ENCODE results near the gene RTEL1.
"Not testable (repeated sequence)": the region's sequence is repeated elsewhere in the genome, so short reads cannot be mapped to it uniquely, and the experiment has no call there.

RTEL1 gene

DNA sequence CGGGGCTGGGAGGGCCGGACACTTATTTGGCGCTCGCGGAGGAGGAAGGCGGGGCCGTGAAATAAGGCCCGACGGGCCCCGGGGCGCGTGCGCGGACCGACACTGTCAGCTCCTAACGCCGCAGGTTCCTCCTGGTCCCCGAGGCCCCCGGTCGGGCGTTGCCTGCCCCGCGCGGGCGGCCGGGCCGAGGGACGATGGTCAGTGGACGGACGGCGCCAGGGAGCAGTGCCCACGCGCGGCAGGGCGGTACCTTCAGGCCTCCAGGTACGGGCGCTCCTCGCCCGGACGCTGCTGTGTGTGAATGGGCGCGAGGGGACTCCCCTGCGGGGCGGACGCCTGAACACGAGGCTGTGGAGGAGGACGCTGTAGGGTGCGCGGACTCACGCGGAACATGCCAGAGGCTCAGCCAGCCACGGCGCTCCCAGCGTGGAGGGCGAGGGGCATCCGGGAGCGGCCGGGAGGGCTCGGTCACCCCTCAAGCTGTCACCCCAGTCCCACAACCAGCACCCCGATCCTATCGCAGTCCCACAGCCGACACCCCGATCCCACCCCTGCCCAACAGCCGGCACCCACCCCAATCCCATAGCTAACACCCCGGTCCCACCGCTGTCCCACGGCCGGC is 30.9 kb upstream of the RTEL1 start:
- DNase-seq (ENCODE audit: low read depth): peak; percentile 93

DNA sequence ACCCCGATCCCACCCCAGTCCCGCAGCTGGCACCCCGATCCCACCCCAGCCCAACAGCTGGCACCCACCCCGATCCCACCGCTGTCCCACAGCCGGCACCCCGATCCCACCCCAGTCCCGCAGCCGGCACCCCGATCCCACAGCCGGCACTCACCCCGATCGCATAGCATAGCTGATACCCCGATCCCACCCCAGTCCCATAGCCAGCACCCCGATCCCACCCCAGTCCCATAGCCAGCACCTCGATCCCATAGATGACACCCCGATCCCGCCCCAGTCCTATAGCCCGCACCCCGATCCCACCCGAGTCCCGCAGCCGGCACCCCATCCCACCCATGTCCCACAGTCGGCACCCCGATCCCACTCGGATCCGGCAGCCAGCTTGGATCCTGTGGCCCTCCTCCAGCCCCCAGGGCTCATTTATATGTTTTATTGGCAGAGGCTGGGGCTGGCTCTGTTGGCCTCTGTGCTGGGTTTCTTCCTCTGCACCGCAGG is 30.3 kb upstream of the RTEL1 start:
- DNase-seq (ENCODE audit: low read depth): no peak

DNA sequence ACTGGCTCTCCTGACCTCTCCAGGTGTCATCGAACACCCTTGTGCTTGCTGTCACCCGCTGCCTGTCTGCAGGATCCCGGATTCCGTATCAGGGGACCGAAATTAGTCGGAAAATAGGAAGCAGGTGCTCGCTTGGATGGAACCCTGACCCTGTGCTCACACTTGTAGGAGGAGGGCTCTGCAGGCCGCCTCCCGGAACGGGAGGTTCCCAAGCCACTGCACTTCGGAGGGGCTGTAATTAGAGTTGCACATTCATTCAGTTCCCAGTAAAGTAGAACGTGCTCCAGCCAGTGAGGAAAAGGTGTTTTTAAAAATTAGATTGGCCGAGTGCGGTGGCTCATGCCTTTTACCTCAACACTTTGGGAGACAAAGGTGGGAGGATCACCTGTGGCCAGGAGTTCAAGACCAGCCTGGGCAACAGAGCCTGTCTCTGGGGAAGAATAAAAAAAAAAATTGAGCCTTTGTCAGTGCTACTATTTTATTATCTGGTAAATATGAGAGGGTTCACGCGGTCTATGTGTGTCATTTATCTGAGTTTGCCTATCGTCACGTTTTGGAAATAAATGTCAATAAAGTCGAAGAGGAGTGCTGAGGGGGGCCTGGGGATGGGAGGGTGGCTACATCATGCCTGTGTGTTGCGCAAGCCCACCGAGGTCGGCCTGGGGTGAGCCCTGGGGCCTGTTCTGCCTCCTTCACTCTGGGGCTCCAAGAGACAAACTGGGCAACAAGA is 29.7 kb upstream of the RTEL1 start:
- peak; percentile 73 for DNase-seq (ENCODE audit: low read depth)

DNA sequence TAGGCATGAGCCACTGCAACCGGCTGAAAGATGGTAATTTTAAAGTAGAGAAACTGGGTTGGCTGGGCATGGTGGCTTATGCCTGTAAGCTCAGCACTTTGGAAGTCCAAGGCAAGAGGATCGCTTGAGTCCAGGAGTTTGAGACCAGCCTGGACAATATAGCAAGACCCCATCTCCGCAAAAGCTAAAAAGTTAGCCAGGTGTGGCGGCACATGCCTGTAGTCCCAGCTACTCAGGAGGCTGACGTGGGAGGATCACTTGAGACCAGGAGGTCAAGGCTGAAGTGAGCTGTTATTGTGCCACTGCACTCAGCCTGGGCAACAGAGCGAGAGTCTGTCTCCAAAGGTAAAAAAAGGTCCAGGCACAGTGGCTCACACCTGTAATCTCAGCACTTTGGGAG is 27.2 kb upstream of the RTEL1 start:
- not testable (repeated sequence) for DNase-seq (ENCODE audit: low read depth)

DNA sequence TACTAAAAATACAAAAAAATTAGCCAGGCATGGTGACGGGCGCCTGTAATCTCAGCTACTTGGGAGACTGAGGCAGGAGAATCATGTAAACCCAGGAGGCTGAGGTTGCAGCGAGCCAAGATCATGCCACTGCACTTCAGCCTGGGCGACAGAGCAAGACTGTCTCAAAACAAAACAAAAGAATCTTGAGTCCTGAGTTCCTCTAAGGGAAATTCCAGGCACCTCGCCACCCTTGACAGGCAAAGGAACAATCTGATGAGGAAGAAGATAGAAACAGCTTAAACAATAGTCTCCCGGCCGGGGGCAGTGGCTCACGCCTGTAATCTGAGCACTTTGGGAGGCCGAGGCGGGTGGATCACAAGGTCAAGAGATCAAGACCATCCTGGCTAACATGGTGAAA is 26.7 kb upstream of the RTEL1 start:
- not testable (repeated sequence) for DNase-seq (ENCODE audit: low read depth)

DNA sequence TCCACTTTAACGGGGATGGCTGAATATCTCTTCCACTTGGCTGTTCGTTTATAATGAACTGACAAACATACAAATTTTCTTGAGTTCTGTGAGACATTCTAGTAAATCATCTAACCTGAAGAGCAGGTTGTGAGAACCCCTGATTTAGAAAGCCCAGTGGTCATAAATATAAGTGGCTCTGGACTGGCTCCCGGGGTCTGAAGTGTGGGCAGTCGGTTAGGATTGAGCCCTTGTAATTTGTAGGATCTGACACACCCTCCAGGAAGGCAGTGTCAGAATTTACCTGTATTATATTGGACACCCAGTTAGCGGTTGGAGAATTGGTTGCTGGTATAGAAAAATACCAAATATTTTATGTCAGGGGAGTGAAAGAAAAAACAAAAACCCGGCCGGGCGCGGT is 24.4 kb upstream of the RTEL1 start:
- no peak for DNase-seq (ENCODE audit: low read depth)

DNA sequence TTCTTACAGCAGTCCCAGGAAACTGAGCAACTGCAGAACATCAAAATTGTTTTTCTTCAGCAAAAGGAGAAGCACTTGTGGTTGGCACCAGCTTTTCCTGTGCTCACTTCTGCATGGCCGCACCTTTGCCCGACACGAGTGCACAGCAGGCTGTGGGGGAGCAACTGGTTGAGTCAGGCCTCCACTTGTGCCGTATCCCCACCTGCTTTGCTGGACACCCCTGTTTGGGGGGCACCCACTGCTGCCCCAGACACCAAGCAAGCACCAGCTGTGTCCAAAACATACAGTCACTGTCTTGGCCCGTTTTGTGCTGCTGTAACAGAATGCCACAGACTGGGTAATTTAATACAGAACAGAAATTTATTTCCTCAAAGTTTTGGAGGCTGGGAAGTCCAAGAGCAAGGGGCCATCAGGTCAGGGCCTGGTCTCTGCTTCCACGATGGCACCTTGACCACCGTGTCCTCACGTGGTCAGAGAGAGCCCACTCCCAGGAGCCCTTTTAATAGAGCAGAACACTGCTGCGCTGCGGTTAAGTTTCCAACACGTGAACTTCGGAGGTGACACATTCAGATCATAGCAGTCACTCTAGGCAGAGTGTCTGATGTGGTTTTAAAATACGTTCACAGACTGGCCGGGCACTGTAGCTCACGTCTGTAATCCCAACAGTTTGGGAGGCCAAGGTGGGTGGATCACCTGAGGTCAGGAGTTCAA is 22.5 kb upstream of the RTEL1 start:
- DNase-seq (ENCODE audit: low read depth): no peak

DNA sequence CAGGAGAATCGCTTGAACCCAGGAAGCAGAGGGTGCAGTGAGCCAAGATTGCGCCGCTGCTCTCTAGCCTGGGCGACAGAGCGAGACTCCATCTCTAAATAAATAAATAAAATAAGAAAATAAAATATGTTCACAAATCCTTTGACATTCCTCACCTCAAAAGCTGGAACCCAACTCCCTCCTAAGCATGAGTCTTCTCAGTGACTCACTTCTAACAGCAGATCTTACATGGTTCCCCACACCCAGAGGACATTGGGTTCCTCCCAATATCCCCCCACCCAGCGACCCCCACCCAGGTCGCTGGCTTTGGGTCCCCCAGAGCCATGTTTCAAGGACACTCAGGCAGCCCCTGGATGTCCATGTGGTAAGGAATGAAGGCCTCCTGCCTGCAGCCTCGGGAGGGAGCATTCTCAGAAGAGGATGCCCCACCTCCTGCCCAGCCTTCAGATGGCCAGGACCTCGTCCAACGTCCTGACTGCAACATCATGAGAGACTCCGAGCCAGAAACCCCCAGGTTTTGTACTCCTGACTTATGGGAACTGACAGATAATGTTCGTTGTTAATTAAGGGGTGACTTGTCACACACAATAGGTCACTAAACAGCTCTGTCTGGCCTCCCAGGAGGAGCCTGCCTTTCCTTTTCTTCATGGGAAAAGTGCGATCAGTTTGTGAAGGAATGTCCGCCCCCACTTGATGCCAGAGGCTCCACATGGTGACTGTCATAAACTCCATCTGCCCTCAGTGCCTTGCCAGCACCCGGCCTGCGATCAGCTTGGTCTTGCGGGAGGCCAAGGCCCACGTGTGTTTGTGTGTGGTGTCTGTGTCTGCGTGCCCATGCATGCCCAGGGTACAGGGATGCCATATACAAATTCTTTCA is 21.1 kb upstream of the RTEL1 start:
- peak; percentile 9 for DNase-seq (ENCODE audit: low read depth)

DNA sequence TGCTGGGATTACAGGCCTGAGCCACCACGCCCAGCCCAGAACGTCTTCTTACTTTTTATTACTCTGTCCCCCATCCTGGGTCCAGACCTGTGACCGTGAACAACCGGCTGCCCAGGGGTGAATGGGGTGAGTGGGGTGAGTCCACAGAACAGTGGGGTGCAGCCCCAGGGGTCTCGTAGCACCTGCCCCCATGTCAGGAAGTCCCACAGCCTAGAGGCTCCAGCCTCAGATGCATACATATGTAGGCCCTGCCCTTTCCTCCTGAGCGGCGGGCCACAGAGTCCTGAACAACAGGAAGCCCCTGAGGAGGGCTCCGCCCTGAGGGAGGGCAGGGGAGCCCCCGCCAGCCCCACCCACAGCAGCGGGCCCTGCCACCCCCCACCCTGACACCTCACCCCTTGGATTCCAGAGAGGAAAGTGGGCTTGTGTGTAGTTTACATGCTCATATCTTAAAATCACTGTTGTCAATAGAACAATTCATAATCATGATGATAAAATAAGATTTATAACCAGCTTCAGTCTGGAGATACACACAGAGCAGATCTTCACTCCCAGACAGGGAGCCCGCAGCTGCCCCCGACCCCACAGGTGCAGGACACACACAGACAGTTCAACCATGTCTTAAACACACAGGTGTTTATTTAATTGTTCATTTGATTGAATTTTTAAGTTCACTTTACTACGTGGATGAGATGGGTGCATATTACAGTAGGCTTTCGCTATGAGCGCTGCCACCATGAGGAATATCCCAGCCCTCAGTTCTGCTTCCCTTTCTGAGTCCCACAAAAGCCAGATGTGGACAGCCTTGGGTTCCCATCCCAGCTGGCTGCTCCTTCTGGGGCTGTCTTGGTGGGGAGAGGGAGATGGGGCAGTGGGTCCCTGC is 18.8 kb upstream of the RTEL1 start:
- DNase-seq (ENCODE audit: low read depth): no peak

DNA sequence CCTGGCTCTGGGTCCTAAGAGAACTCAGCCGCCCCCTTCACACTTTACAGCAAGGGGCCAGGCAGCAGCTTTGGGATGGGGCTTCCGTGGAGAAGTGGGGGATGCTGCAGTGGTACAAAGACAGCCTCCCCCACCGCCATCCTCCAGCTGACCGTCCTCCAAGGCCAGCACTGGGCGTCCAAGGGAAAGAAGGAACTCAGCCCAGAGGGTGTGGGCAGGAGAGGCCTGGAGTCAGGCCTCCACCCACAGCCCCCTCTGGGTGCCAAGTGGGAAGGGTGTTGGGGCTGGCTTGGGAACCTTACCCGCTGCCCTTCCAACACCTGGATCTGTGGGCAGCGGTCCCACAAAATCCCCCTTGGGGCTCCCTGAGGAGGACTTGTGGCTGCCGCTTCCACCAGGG is 18.0 kb upstream of the RTEL1 start:
- no peak for DNase-seq (ENCODE audit: low read depth)

DNA sequence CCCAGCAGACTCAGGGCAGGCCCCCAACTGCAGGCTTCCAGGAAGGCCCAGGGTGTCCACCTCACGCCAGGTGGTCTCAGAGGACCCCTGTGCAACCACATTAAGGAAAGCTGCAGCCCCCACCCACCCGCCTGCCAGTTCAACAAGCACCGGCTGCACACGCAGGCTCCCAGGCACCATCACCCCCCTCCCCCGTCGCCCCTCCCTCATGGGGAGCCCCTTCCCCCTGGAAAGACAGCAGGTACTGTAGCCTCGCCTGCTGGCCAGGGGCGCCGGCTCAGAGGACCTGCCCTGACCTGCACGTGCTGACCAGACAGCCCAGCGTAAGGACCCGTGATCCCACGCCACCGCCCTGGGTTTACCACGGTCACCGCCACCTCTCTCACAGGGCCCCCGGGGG is 17.4 kb upstream of the RTEL1 start:
- not testable (repeated sequence) for DNase-seq (ENCODE audit: low read depth)

DNA sequence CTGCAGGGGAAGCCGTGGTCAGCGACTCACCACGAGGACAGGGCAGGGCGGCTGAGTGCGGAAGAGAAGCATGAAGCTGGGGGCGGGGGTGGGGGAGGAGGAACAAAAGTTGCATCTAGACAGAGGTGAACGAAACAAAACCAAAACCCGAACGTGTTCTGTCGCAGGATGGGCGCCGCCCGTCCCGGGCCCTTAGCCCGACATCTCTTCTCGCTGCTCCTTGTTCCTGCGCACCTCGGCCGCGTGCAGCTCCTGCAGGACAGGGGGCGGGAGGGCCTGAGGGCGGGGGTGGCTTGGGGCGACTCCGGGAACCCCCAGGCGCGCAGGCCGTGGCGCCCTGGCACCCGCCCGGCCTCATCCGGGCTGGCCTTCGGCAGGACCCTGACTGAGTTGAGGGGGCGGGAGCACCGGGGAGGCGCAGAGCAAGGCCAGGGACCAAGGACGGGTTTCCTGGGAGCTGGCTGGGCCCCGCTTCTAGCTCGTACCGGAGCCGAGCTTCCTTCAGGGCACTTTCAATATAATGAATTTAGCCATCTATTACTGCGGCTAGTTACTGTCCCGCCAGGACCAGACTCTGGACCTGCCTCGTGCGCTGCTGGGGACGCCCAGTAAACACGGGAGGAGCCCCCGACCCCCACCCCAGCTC is 16.8 kb upstream of the RTEL1 start:
- peak; percentile 56 for DNase-seq (ENCODE audit: low read depth)

DNA sequence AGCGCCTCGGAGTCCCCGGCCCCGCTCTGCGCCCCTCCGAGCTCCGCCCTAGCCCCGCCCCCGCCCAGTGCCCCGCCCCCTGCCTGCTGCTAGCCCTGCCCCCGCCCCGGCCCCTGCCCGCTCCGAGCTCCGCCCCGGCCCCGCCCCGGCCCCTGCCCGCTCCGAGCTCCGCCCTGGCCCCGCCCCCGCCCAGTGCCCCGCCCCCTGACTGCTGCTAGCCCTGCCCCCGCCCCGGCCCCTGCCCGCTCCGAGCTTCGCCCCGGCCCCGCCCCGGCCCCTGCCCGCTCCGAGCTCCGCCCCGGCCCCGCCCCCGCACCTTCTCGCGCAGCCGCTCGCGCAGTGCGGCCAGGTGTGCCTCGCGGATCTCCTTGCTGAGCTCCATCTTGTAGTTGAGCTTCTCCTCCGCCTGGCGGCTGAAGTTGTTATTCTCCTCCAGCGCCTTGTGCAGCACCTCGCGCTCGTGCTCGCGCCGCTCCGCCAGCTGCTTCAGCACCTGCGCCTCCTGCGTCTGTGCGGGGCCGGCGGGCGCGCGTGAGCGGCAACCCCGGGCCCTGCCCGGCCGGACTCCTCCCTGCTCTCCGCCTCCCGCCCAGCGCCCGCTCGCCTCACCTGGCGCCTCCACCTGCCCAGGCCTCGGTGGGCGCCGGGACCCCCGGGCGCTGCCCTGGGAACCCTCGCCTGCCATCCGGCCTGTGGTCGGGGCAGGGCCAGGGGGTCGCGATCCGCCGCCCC is 16.2 kb upstream of the RTEL1 start:
- peak; percentile 83 for DNase-seq (ENCODE audit: low read depth)

DNA sequence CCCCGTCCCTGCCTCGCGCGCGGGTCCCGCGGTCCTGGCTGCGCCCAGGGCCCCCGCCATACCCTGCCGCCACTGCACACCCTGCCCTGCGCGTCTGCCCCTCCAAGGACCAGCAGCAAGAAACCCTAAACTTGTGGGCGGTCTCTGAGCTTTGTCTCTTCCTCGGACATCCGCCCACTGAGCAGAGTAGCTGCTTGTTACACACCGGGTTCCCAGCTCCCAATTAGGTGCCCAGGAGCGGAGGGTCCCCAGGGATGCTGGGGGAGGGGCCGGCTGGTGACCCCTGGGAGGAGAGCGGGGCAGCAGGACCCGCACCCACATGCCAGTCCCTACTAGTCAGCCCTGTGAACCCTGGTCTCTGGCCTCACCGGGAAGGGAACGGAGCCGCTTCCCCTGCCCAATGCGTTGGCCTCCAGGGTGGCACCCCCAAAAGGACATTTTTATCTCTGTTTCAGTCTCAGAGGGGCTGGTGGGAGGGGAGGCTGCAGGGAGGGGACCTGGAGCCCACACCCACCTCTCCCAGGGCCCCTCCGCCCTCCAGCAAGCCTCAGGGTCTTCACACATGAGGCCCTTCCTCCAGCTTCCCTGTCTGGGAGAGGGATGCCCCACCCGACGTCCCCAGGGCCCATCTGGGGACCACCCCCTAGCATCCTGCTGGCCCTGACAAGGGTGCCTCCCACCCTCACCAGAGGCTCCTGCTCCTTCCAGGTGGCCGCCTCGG is 15.4 kb upstream of the RTEL1 start:
- DNase-seq (ENCODE audit: low read depth): peak; percentile 16

DNA sequence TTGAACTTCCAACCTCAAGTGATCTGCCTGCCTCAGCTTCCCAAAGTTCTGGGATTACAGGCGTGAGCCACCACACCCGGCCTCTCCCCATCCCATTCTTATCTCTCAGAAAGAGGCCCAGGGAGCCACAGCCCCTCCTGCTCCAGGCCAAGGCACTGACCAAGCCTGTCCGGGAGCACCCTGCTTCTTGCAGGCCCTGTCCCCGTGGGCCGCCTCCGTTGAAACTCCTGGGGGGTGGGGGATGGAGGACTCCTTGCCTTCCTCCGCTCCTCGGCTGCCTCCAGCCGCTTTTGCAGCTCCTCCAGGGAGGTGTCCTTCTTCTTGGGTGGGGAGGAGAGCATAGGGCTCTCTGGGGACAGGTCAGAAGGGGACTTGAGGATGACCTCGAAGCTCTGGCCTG is 14.6 kb upstream of the RTEL1 start:
- no peak for DNase-seq (ENCODE audit: low read depth)

DNA sequence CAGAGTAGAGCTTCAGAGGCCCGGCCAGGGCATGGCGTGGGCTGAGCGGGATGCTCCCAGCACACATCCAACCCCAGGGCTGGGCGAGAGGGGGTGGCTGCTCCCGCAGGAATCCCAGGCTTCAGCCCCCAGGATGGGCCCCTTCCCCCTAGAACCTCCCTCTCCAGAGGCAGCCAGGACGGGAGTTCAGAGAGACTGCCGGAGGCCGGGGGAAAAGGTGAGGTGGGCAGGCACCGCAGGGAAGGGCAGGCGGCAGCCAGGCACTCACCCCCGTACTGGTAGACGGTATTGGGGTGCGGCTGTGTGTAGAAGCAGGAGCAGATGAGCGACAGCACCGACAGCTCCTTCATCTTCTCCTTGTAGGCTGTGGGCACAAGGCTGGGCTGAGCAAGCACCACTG is 14.2 kb upstream of the RTEL1 start:
- DNase-seq (ENCODE audit: low read depth): no peak

DNA sequence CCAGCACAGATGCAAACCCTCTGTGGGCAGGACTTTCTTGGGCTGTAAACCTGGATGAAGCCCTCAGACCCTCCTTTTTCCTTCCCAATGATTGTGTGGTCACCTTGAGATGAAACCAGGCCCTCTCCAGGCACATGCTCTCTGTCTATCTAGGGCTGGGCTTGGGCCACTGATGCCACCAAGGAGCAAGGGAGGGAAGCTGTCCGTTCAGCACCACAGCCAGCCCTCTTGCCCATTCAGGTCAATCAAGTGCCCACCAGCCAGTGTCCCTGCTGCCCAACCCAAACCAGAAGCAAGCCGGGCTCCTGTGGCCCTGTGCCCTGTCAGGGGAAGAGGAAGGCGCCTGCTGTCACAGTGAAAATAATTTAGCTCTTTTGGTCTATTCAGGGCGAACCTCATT is 12.9 kb upstream of the RTEL1 start:
- DNase-seq (ENCODE audit: low read depth): peak; percentile 10

DNA sequence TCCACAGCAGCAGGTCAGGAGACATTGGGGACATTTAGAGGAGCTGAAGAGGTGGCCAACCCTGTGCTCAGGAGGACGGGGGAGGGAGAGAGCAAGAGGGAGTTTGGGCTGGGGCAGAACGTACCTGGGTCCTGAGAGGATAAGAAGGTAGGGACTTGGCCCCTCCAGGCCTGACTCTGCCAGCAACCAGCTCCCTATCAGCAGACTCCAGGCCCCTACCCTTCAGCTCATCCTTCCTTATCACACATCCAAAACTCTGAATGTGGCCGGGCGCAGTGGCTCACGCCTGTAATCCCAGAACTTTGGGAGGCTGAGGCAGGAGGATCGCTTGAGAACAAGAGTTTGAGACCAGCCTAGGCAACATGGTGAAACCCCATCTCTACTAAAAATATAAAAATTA is 9.9 kb upstream of the RTEL1 start:
- DNase-seq (ENCODE audit: low read depth): no peak

DNA sequence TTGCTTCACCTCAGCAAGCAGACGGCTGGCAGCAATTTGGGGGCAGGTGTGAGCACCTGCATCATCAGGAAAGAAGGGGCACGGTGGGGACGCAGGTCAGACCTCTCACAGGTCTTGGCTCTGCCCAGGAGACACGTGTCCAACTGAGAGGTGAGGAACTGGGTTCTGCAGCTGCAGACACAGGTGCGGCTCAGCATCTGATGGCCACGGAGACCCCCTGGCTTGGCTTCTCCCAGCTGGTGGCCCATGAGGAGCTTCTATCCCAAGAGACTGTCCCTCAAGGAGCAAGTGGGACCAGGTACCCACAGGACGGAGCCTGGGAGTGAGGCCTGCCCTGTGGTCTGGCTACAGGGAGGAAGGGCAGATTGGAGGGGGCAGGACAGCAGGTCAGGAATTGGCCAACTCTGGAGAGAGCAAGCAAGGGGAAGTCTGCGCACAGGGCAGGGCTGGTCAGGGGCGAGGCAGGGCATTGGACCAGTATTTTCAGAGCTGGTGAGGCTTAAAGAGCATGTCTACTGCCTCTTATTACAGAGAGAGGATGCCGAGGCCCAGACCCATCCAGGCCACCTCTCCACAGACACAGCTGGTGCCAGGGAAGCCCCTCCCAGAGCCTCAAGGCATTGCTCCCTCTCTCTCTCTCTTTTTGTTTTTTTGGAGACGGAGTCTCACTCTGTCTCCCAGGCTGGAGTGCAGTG is 9.1 kb upstream of the RTEL1 start:
- DNase-seq (ENCODE audit: low read depth): no peak
